NCI-H748 treated with DMSO at 0.1 percent for 48 hours (cell line): Measurements from ENCODE around the gene MMP2.

ENCODE experiments used
- DNase-seq: peaks from one replicate; lab custom pipeline; 2025; lab: John Stamatoyannopoulos, UW

MMP2 gene

DNA sequence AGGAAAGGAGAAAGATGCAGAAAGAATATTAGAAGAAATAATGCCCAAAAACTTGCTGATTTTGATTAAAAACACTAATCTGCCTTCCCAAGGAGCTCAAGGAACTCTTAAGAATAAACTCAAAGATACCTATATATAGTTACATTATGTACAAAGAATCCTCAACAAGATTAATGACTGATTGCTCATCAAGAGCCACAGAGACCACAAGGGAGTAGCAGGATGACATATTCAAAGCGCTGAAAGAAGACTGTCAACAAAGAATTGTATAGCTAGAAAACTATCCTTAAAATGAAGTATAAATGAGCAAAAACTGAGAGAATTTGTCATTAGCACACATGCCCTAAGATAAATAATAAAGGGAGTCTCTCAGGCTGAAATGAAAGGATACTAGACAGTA lies 36.1 kb downstream of the MMP2 start:
- DNase-seq: no peak

- no peak for DNase-seq
Measured at GRCh38 chr16:55521792-55522191, 42.8 kb downstream of the MMP2 start.

GRCh38 chr16:55526441-55526840 lies 47.4 kb downstream of the MMP2 start:
- no peak for DNase-seq

DNA sequence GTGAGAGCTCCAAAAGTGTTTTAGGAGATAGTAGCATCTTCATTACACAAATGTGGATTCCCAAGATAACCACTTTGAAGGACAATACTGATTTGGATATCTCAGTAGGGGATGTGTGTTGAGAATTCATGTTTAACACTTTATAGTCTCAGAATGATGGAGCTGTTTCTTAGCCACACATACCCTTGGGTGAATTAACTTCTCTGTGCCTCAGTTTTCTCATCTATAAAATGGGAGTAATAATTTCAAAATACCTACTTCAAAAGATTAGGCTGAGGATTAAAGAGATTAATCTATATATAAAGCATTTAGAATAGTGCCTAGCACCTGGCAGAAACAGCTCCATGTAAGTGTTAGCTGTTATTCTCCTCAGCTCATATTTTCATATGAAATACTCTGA lies 48.9 kb downstream of the MMP2 start:
- DNase-seq: no peak

DNA sequence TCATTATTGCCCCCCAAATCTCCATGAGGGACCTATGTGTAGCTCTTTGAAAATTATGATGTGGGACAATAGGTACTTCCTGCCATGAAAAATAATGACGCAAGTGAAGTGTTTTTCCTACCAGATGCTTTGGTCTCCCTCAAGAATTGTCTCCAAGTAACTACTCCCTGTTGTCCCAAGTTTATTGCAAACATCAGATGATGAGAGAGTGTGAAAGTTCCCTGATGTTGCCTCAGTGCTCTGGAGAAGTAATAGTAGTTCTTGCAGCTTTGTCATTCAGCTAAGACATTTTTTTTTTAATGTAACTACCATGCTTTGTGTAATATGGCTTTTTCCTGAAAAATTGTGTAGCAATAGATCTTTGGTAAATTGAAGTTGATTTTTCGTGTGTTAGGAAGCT lies 50.0 kb downstream of the MMP2 start:
- DNase-seq: no peak

DNA sequence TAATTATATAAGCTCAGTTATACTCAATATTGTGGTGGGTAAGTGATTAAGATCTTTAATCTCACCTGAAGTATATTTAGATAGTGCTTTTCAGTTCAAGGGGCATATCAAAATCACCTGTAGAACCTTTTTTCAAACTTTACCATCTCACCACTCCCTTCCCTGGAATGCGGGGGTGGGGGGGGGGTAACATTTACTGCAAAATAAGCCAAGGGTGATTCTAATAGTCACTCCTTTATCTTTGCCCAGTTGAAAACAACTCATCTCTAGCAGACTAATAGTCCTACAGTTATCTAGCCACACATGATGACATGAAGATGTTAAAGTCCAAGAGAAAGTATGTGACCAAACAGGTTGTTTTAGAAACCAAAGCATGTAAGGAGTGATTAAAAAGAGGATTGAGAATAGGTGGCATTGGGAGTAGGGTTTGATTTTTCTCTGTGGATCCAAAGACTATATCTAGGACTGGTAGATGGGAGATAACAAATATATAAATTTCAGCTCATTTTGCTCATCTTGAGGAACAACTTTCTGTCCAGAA lies 51.4 kb downstream of the MMP2 start:
- no peak for DNase-seq

DNA sequence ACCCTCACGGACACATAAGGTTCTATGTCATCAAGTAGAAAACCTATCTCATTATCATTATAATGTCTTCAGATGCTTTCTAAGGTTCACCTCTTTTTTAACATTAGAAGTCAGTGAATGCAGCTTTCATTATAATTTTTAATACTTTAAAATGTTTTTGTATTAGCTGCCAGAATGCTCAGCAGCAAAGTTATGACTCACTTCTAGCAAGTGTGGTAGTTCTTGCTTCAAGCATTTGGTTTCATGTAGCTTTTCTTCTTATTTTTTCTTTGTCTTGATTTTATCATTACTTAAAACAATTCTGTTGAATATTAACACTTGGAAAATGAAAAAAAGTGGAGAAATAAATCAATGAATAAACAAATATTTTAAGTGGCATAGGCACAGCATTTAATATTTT lies 53.2 kb downstream of the MMP2 start:
- no peak for DNase-seq

GRCh38 chr16:55534756-55535155 lies 55.8 kb downstream of the MMP2 start:
- no peak for DNase-seq

GRCh38 chr16:55539049-55539448 lies 60.1 kb downstream of the MMP2 start:
- no peak for DNase-seq

DNA sequence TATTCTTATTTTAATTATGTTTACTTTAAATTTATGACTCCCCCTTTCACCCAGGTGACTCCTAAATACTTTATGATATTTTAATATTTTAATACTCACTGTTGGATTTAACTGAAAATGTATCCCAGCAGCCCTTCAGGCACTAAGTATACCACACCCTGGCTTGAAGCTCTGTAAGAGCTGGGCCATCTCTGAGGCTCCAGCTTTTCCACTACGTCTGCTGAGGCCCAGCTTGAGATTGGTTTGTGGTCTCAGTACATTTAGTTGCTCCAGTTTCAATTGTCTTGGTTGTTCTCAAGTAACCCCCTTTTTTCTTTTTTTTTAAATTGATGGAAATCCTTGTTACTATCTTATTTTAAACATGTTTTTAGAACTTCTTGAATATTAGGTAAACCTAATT lies 60.5 kb downstream of the MMP2 start:
- no peak for DNase-seq

DNA sequence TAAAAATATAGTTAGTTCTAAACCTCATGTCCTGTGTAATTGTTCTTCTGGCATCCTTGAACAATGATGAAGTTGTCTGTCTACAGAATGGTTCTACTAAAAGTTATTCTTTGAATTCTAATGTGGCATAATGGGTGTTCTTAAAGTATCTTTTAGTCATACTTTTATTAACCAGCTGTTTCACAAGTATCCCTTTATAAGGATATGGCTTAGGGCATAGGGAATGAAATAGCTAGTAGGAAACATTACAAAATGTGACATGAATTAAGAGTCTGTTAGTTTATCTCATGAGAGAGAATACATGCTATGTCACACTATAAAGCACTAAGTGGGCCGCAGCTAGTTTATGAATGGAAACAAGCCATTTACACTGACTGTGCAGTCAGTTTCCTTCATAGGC lies 61.2 kb downstream of the MMP2 start:
- no peak for DNase-seq

GRCh38 chr16:55542459-55543082 lies 63.6 kb downstream of the MMP2 start:
- no peak for DNase-seq

- DNase-seq: no peak
Measured at GRCh38 chr16:55543472-55543871, 64.5 kb downstream of the MMP2 start.

- no peak for DNase-seq
Measured at GRCh38 chr16:55552621-55553020, 73.6 kb downstream of the MMP2 start.

- no peak for DNase-seq
Measured at GRCh38 chr16:55555436-55555835, 76.4 kb downstream of the MMP2 start.
